ENCODE data around the gene ATXN7L2.

ATXN7L2 gene

GRCh38 chr1:109499081-109499480 is 15.4 kb downstream of the ATXN7L2 start:
- no peak for DNase-seq

- DNase-seq = peak; percentile 58
These were observed 16.2 kb downstream of the ATXN7L2 start for GRCh38 chr1:109499661-109500536.

GRCh38 chr1:109500941-109501381 is 17.3 kb downstream of the ATXN7L2 start:
- DNase-seq = no peak

- no peak for DNase-seq
These were observed 18.1 kb downstream of the ATXN7L2 start for GRCh38 chr1:109501644-109502363.

GRCh38 chr1:109502364-109502851 is 18.7 kb downstream of the ATXN7L2 start:
- DNase-seq = no peak

DNA sequence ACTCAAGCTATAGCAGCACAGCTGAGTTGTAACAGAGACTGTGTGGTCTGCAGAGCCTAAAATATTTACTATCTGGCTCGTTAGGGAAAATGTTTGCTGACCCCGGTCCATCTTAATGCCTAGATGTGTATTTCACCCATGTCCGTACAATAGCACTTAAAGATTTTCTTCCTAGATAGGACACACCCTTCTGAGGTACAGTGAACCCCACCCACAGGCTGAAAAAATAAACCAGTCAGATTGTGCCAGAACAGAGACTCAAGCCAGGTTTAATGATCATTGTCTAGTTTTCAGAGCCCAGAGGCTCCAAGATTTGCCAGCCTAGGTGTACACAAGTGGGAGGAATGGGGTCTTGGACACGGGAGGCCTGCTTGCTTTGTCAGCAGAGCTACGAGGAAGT is 20.2 kb downstream of the ATXN7L2 start:
- DNase-seq = no peak

GRCh38 chr1:109504974-109505373 is 21.3 kb downstream of the ATXN7L2 start:
- DNase-seq = no peak

GRCh38 chr1:109508001-109508872 is 24.5 kb downstream of the ATXN7L2 start:
- DNase-seq = no peak

- no peak for DNase-seq
These were observed 25.1 kb downstream of the ATXN7L2 start for GRCh38 chr1:109508873-109509175.

- DNase-seq = peak; percentile 72
These were observed 25.8 kb downstream of the ATXN7L2 start, which contains the start of gene AMIGO1 for GRCh38 chr1:109509176-109510134. TSS of gene AMIGO1 (minus strand) at chr1:109509727. CDS start at chr1:109508912, 815 bp downstream.

- DNase-seq = peak; percentile 13
These were observed 29.5 kb downstream of the ATXN7L2 start for GRCh38 chr1:109513110-109513710.

GRCh38 chr1:109514846-109515245 is 31.1 kb downstream of the ATXN7L2 start:
- DNase-seq = no peak

DNA sequence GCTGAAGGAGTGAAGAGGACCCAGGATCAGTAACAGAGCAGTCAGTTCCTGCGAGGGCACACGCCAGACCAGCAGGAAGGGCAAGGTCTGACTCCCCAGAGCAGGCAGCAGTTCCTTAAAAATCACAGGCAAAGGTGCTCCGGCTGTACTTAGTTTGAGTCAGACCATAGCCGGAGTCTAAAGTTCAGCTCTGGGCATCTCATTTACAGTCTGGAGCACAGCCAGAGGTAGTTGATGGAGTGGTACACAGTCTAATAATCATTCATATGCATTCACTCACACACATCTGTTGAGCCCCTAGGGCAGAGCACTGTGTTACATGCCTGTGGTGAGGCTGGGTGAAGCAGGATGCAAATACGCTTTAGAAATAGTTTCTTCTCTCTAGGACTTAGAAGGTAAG is 33.2 kb downstream of the ATXN7L2 start:
- peak; percentile 85 for DNase-seq

GRCh38 chr1:109517337-109517736 is 33.6 kb downstream of the ATXN7L2 start:
- DNase-seq = peak; percentile 6

- peak; percentile 28 for DNase-seq
These were observed 37.6 kb downstream of the ATXN7L2 start for GRCh38 chr1:109521002-109521951.

DNA sequence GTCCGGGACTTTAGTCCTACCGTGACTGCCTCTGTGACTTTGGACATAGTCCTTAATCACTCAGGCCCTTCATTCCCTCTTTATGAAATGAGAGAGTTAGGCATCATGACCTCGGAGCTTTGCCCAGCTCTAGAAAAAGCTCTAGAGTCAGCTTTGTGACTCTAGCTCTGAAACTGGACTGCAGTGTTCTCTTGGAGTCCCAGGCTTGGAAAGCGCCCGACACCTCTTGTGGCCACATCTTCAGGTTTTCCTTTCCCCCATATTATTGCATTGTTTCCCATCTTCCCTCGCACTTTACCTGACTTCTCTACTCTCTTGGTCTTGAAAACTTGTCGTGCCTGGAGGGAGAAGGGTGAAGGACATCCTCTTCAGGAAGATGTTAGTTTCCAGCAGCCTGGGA is 38.3 kb downstream of the ATXN7L2 start:
- no peak for DNase-seq

DNA sequence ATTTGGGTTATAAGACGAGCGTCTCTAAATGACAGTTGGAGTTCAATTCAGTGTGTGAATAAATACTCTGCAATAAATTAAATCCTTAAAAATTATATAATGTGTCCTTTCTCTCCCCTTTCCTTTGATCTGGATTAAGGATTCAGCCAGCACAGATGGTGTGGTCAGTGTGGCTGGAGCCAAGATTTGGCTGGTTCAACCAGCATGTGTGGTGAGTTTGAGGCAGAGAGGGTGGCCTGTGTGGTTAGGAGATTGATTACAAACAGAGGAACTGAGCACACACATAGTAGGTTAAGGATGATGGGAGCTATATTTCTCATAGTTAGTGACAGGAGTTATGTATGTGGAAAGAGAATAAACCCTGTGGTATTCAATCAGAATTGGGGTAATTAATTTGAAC is 40.0 kb downstream of the ATXN7L2 start:
- DNase-seq = no peak

GRCh38 chr1:109527098-109527811 is 43.5 kb downstream of the ATXN7L2 start:
- DNase-seq = no peak
